ENCODE results near the gene ROR2.
"Not testable (repeated sequence)": the region's sequence is repeated elsewhere in the genome, so short reads cannot be mapped to it uniquely, and the experiment has no call there.

The ROR2 gene

GRCh38 chr9:91917436-91917835, 32.6 kb downstream of the ROR2 start:
- H3K4me3 ChIP-seq (ENCODE audit: control insufficient read depth, low read depth, low read length): no peak overlapping the region
- TF ChIP-seq CTCF (conservative IDR thresholded peaks at IDR 0.05; ENCODE audit: control insufficient read depth, insufficient read depth, low read depth, low read length): no peak
- DNase-seq (ENCODE audit: low read depth): no peak

- TF ChIP-seq CTCF (conservative IDR thresholded peaks at IDR 0.05; ENCODE audit: control insufficient read depth, insufficient read depth, low read depth, low read length): no peak
- DNase-seq (ENCODE audit: low read depth): no peak
- H3K4me3 ChIP-seq (ENCODE audit: control insufficient read depth, low read depth, low read length): no peak overlapping the region
Observed at GRCh38 chr9:91915524-91916263, 34.3 kb downstream of the ROR2 start.

DNA sequence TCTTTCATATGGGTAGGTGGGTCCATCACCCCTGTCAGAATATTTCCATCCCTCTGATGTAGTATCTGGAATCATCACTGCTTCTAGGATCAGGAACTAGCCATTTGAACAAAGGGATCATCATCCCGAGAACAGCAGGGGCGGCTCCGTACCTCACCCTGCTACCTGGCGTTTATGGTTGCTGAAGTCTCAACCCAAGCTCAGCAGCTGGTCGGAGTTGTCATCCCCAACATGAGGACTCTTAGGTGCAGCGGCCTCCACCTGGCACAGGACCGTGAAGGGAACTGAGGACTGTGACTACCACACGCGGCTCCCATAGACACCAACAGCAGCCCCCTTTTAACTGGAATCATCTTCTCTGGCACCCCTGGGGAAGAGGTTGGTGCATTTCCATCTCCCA, 35.1 kb downstream of the ROR2 start:
- DNase-seq (ENCODE audit: low read depth): no peak
- TF ChIP-seq CTCF (conservative IDR thresholded peaks at IDR 0.05; ENCODE audit: control insufficient read depth, insufficient read depth, low read depth, low read length): no peak
- no peak overlapping the region for H3K4me3 ChIP-seq (ENCODE audit: control insufficient read depth, low read depth, low read length)

GRCh38 chr9:91914404-91914803, 35.6 kb downstream of the ROR2 start:
- H3K4me3 ChIP-seq (ENCODE audit: control insufficient read depth, low read depth, low read length): no peak overlapping the region
- no peak for DNase-seq (ENCODE audit: low read depth)
- no peak for TF ChIP-seq CTCF (conservative IDR thresholded peaks at IDR 0.05; ENCODE audit: control insufficient read depth, insufficient read depth, low read depth, low read length)

- H3K4me3 ChIP-seq (ENCODE audit: control insufficient read depth, low read depth, low read length): no peak overlapping the region
- no peak for DNase-seq (ENCODE audit: low read depth)
- TF ChIP-seq CTCF (conservative IDR thresholded peaks at IDR 0.05; ENCODE audit: control insufficient read depth, insufficient read depth, low read depth, low read length): no peak
Observed at GRCh38 chr9:91913986-91914385, 36.0 kb downstream of the ROR2 start.

- H3K4me3 ChIP-seq (ENCODE audit: control insufficient read depth, low read depth, low read length): no peak overlapping the region
- TF ChIP-seq CTCF (conservative IDR thresholded peaks at IDR 0.05; ENCODE audit: control insufficient read depth, insufficient read depth, low read depth, low read length): no peak
- no peak for DNase-seq (ENCODE audit: low read depth)
Observed at GRCh38 chr9:91913096-91913495, 36.9 kb downstream of the ROR2 start.

GRCh38 chr9:91911657-91912056, 38.4 kb downstream of the ROR2 start:
- TF ChIP-seq CTCF (conservative IDR thresholded peaks at IDR 0.05; ENCODE audit: control insufficient read depth, insufficient read depth, low read depth, low read length): no peak
- DNase-seq (ENCODE audit: low read depth): no peak
- no peak overlapping the region for H3K4me3 ChIP-seq (ENCODE audit: control insufficient read depth, low read depth, low read length)

DNA sequence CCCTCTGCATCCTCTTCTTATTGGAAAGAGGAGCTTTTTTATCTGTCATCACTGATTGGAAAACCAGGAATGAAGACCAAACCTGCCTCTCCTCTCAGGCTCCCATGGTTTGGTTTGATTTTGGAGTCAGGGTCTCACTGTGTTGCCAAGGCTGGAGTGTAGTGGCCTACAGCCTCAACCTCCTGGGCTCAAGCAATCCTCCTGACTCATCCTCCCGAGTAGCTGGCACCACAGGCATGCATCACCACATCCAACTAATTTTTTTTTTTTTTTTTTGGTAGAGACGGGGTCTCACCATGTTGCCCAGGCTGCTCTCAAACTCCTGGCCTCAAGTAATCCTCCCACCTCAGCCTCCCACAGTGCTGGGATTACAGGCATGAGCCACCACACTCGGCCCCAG, 40.8 kb downstream of the ROR2 start:
- H3K4me3 ChIP-seq (ENCODE audit: control insufficient read depth, low read depth, low read length): not testable (repeated sequence)
- peak; percentile 56 for DNase-seq (ENCODE audit: low read depth)
